RWPE2 (cell line): Measurements from ENCODE around the gene PEX16.
"Not testable (repeated sequence)": the region's sequence is repeated elsewhere in the genome, so short reads cannot be mapped to it uniquely, and the experiment has no call there.

Experiments
- ATAC-seq: fragments of 200-7000 bp; cut with Tn5 transposase; 3 replicates; pipeline ENCODE4 v1.9.1; 2021; ENCODE audit warnings: low read depth
- DNase-seq: peaks from one replicate; pipeline ENCODE4 v3.0.0-alpha.2; 2020; ENCODE audit warnings: low spot score
- H3K27ac ChIP-seq: fragments of 450-650 bp; 2 replicates; pipeline ENCODE4 v1.5.1; 2017; ENCODE audit warnings: mild to moderate bottlenecking; ENCODE audit not compliant: poor library complexity, severe bottlenecking
- H3K27me3 ChIP-seq: fragments of 250-450 bp; sonication (Bioruptor Pico); 2 replicates; pipeline ENCODE4 v1.5.1; 2021; ENCODE audit warnings: mild to moderate bottlenecking, moderate library complexity; ENCODE audit not compliant: insufficient read depth, poor library complexity, severe bottlenecking
- H3K36me3 ChIP-seq: fragments of 250-450 bp; sonication (Bioruptor Pico); 2 replicates; pipeline ENCODE4 v1.5.1; 2020; ENCODE audit warnings: low read depth, mild to moderate bottlenecking, moderate library complexity
- H3K4me1 ChIP-seq: fragments of 250-450 bp; sonication (Bioruptor Pico); 2 replicates; pipeline ENCODE4 v1.5.1; 2021; ENCODE audit warnings: mild to moderate bottlenecking, moderate library complexity; ENCODE audit not compliant: insufficient read depth, poor library complexity, severe bottlenecking
- H3K4me3 ChIP-seq: fragments of 250-450 bp; sonication (Bioruptor Pico); 2 replicates; pipeline ENCODE4 v1.5.1; 2021; ENCODE audit warnings: mild to moderate bottlenecking, moderate library complexity; ENCODE audit not compliant: severe bottlenecking
- H3K9me3 ChIP-seq: fragments of 250-450 bp; sonication (Bioruptor Pico); 2 replicates; pipeline ENCODE4 v1.5.1; 2021; ENCODE audit warnings: mild to moderate bottlenecking, moderate library complexity; ENCODE audit not compliant: severe bottlenecking
- CTCF ChIP-seq: fragments of 450-650 bp; IDR thresholded peaks from one replicate; pipeline ENCODE4 v1.5.1; 2017; ENCODE audit warnings: mild to moderate bottlenecking, moderate library complexity; ENCODE audit not compliant: poor library complexity, severe bottlenecking

The PEX16 gene

GRCh38 chr11:45902452-45903380 lies 15.0 kb downstream of the PEX16 start:
- ATAC-seq (no peak), DNase-seq (no peak)
- H3K9me3 ChIP-seq: no peaks in the 10 kb centered on the region
- no peak overlapping the region for H3K27ac ChIP-seq
- no peaks in the 10 kb centered on the region for H3K27me3 ChIP-seq
- H3K36me3 ChIP-seq: no peaks in the 10 kb centered on the region
- no peak overlapping the region for H3K4me3 ChIP-seq
- TF ChIP-seq CTCF: no peak
- H3K4me1 ChIP-seq: no peaks in the 10 kb centered on the region

GRCh38 chr11:45901626-45902025 lies 16.1 kb downstream of the PEX16 start:
- no peak overlapping the region for H3K27ac ChIP-seq
- H3K9me3 ChIP-seq: no peaks in the 10 kb centered on the region
- H3K36me3 ChIP-seq: no peaks in the 10 kb centered on the region
- ATAC-seq (no peak), DNase-seq (no peak)
- H3K27me3 ChIP-seq: no peaks in the 10 kb centered on the region
- H3K4me1 ChIP-seq: no peaks in the 10 kb centered on the region
- H3K4me3 ChIP-seq: no peak overlapping the region
- no peak for TF ChIP-seq CTCF

GRCh38 chr11:45900916-45901617 lies 16.6 kb downstream of the PEX16 start:
- H3K4me3 ChIP-seq: peak overlapping the region; percentile 44
- DNase-seq (no peak), ATAC-seq (no peak)
- no peaks in the 10 kb centered on the region for H3K27me3 ChIP-seq
- no peaks in the 10 kb centered on the region for H3K9me3 ChIP-seq
- TF ChIP-seq CTCF: no peak
- no peak overlapping the region for H3K27ac ChIP-seq
- H3K4me1 ChIP-seq: no peaks in the 10 kb centered on the region
- no peaks in the 10 kb centered on the region for H3K36me3 ChIP-seq

- Histone ChIP-seq H3K4me3 (peak overlapping the region; percentile 44), H3K27ac (peak overlapping the region; percentile 14)
- not testable (repeated sequence) for H3K27me3 ChIP-seq, H3K4me1 ChIP-seq, H3K9me3 ChIP-seq, DNase-seq, H3K36me3 ChIP-seq
- peak; percentile 5 for ATAC-seq
Observed at GRCh38 chr11:45900175-45900800, 17.4 kb downstream of the PEX16 start.

GRCh38 chr11:45899448-45900174 lies 18.1 kb downstream of the PEX16 start:
- TF ChIP-seq CTCF: no peak
- H3K27ac ChIP-seq: peak overlapping the region; percentile 14
- DNase-seq: peak; percentile 91

More at GRCh38 chr11:45899448-45900174, 18.1 kb downstream of the PEX16 start:
- H3K4me1 ChIP-seq: no peaks in the 10 kb centered on the region
- H3K9me3 ChIP-seq: no peaks in the 10 kb centered on the region
- ATAC-seq: peak; percentile 76
- peak overlapping the region; percentile 44 for H3K4me3 ChIP-seq
- no peaks in the 10 kb centered on the region for H3K27me3 ChIP-seq
- no peaks in the 10 kb centered on the region for H3K36me3 ChIP-seq
